GM12874 (cell line): ENCODE data around the gene GABRG3.

ENCODE experiments used
- TF ChIP-seq, protein P1 (sequence below): IDR thresholded peaks from 2 replicates; pipeline ENCODE4 v1.5.1; 2011; ENCODE audit warnings: low read depth, mild to moderate bottlenecking, control low read depth, low read length, moderate library complexity; ENCODE audit not compliant: insufficient read depth

GABRG3 gene

GRCh38 chr15:26936502-26936901 is 34.5 kb upstream of the GABRG3 start:
- TF ChIP-seq, protein P1, sequence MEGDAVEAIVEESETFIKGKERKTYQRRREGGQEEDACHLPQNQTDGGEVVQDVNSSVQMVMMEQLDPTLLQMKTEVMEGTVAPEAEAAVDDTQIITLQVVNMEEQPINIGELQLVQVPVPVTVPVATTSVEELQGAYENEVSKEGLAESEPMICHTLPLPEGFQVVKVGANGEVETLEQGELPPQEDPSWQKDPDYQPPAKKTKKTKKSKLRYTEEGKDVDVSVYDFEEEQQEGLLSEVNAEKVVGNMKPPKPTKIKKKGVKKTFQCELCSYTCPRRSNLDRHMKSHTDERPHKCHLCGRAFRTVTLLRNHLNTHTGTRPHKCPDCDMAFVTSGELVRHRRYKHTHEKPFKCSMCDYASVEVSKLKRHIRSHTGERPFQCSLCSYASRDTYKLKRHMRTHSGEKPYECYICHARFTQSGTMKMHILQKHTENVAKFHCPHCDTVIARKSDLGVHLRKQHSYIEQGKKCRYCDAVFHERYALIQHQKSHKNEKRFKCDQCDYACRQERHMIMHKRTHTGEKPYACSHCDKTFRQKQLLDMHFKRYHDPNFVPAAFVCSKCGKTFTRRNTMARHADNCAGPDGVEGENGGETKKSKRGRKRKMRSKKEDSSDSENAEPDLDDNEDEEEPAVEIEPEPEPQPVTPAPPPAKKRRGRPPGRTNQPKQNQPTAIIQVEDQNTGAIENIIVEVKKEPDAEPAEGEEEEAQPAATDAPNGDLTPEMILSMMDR: no peak

- TF ChIP-seq, protein P1: no peak
These were observed 33.8 kb upstream of the GABRG3 start for GRCh38 chr15:26937134-26937533.

GRCh38 chr15:26939398-26939797 is 31.6 kb upstream of the GABRG3 start:
- TF ChIP-seq, protein P1: no peak

- TF ChIP-seq, protein P1: no peak
These were observed 29.5 kb upstream of the GABRG3 start for GRCh38 chr15:26941489-26941888.

DNA sequence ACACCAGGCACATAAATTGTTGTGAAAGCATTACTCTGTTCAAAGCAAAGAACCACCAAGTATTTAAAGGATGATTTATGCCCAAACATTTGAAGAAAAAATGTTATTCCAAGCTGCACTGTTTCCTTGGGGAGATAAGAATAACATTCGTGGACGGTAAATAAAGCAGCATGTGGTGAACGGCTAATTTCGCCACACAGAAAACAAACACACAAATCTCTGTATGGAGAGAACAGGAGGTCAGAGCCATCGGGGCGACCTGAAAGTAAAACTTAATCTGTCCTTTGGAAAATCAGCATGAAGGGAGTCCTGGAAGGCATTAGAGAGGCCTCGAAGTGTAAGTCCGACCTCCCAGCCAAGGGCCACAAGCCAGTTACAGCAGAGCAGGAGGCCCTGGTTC is 27.1 kb upstream of the GABRG3 start:
- TF ChIP-seq, protein P1: no peak

- TF ChIP-seq, protein P1: no peak
These were observed 25.9 kb upstream of the GABRG3 start for GRCh38 chr15:26945046-26945445.

DNA sequence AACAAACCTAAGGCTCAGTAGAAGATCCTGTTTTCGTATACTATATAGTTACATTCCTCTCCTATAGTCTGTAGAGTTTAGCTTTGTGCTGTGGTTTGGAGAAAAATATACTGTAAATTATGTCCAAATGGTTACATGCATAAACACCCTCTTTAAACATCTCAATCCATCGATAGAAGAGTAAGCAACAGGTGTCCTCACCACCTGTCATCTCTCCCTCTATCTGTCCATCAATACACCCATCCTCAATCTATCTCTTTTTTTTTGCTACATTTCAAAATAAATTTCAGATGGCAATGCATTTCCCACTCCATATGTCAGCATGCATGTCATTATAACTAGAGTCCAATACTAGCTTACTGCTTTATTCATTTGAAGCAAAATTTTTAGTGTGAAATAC is 21.0 kb upstream of the GABRG3 start:
- TF ChIP-seq, protein P1: no peak

- TF ChIP-seq, protein P1: no peak
These were observed 16.6 kb upstream of the GABRG3 start for GRCh38 chr15:26954403-26954802.
